MM.1S (cell line): ENCODE measurements around the gene SETD2.
A peak's percentile ranks its signal among the peaks of the same experiment; 100 is the strongest.

Experiments used
- DNase-seq: peaks from one replicate; pipeline ENCODE4 v3.0.0-alpha.2; 2015
- H2AFZ ChIP-seq: fragments of 300-600 bp; sonication (generic); 2 replicates; pipeline ENCODE4 v1.6.0; 2016; ENCODE audit warnings: antibody characterized with exemption, low read length
- H3F3A ChIP-seq: fragments of 300-600 bp; sonication (generic); 2 replicates; pipeline ENCODE4 v1.6.1; 2016; ENCODE audit warnings: mild to moderate bottlenecking, antibody characterized with exemption, low read length, moderate library complexity, mixed read lengths; ENCODE audit not compliant: insufficient read depth
- H3K27ac ChIP-seq: fragments of 300-600 bp; sonication (generic); 2 replicates; pipeline ENCODE4 v1.5.1; 2016; ENCODE audit warnings: mild to moderate bottlenecking, low read length
- H3K27me3 ChIP-seq: fragments of 300-600 bp; sonication (generic); replicated peaks from 2 replicates; pipeline ENCODE4 v1.6.0; 2016; ENCODE audit warnings: low read length; ENCODE audit not compliant: insufficient read depth
- H3K36me3 ChIP-seq: fragments of 300-600 bp; sonication (generic); replicated peaks from 2 replicates; pipeline ENCODE4 v1.6.1; 2016; ENCODE audit warnings: mild to moderate bottlenecking, low read length, mixed read lengths; ENCODE audit not compliant: insufficient read depth
- H3K4me1 ChIP-seq: fragments of 300-600 bp; sonication (generic); 2 replicates; pipeline ENCODE4 v1.6.1; 2016; ENCODE audit warnings: low read length, mixed read lengths
- H3K4me2 ChIP-seq: fragments of 300-600 bp; sonication (generic); 2 replicates; pipeline ENCODE4 v1.6.0; 2016; ENCODE audit warnings: low read depth, low read length
- H3K4me3 ChIP-seq: fragments of 300-600 bp; sonication (generic); 2 replicates; pipeline ENCODE4 v1.5.1; 2016; ENCODE audit warnings: low read length, mixed read lengths
- H3K79me2 ChIP-seq: fragments of 300-600 bp; sonication (generic); 2 replicates; pipeline ENCODE4 v1.6.1; 2016; ENCODE audit warnings: mixed run types, low read length, mixed read lengths
- H3K9ac ChIP-seq: fragments of 300-600 bp; sonication (generic); 2 replicates; pipeline ENCODE4 v1.6.1; 2016; ENCODE audit warnings: low read length, mixed read lengths
- H3K9me2 ChIP-seq: fragments of 300-600 bp; sonication (generic); replicated peaks from 2 replicates; pipeline ENCODE4 v1.6.1; 2016; ENCODE audit warnings: mild to moderate bottlenecking, low read length, mixed read lengths; ENCODE audit not compliant: insufficient read depth
- H3K9me3 ChIP-seq: fragments of 300-600 bp; sonication (generic); replicated peaks from 2 replicates; pipeline ENCODE4 v1.6.1; 2016; ENCODE audit warnings: mild to moderate bottlenecking, low read length, mixed read lengths; ENCODE audit not compliant: insufficient read depth
- H4K20me1 ChIP-seq: fragments of 300-600 bp; sonication (generic); 2 replicates; pipeline ENCODE4 v1.6.1; 2016; ENCODE audit warnings: mild to moderate bottlenecking, low read length, moderate library complexity, mixed read lengths; ENCODE audit not compliant: insufficient read depth
- CTCF ChIP-seq: fragments of 300-600 bp; sonication (generic); IDR thresholded peaks from 2 replicates; pipeline ENCODE4 v1.5.1; 2016; ENCODE audit warnings: antibody characterized with exemption, low read length, mixed read lengths
- EZH2 ChIP-seq: fragments of 300-600 bp; sonication (generic); optimal IDR thresholded peaks from 2 replicates; pipeline ENCODE3; 2017; ENCODE audit warnings: low read depth, mild to moderate bottlenecking, antibody characterized with exemption, low read length, mixed read lengths
- EZH2phosphoT487 ChIP-seq: fragments of 300-600 bp; sonication (generic); IDR thresholded peaks from 2 replicates; pipeline ENCODE4 v1.6.1; 2018; ENCODE audit warnings: antibody characterized with exemption, low read length

Gene SETD2

GRCh38 chr3:46989146-46989810 lies 174.6 kb downstream of the SETD2 start:
- no peaks in the 10 kb centered on the region for H3K36me3 ChIP-seq
- H3K4me3 ChIP-seq = no peak overlapping the region
- no peak overlapping the region for H3K27ac ChIP-seq
- H3K9me3 ChIP-seq = no peaks in the 10 kb centered on the region
- H3K27me3 ChIP-seq = no peaks in the 10 kb centered on the region
- H3K79me2 ChIP-seq = peaks cover 58% of the 10 kb centered on the region
- peak overlapping the region; percentile 73; the same call in 1 of the 2 replicates for H3K4me2 ChIP-seq
- no peak overlapping the region for H3K9ac ChIP-seq
- H3K4me1 ChIP-seq = peaks cover 37% of the 10 kb centered on the region
- TF ChIP-seq EZH2 (no peak), CTCF (no peak), EZH2phosphoT487 (no peak)
- no peak overlapping the region for H2AFZ ChIP-seq
- no peak for DNase-seq
- no peaks in the 10 kb centered on the region for H4K20me1 ChIP-seq
- H3F3A ChIP-seq = peaks cover 12% of the 10 kb centered on the region
- H3K9me2 ChIP-seq = no peaks in the 10 kb centered on the region

GRCh38 chr3:46988616-46989015 lies 175.3 kb downstream of the SETD2 start:
- Histone ChIP-seq H3K4me3 (peak overlapping the region; percentile 66), H3K4me2 (peak overlapping the region; percentile 73), H3K27me3 (no peaks in the 10 kb centered on the region), H3K79me2 (peaks cover 62% of the 10 kb centered on the region), H3K9ac (peak overlapping the region; percentile 61; the same call in 1 of the 2 replicates), H3K9me3 (no peaks in the 10 kb centered on the region), H3K9me2 (no peaks in the 10 kb centered on the region), H3K4me1 (peaks cover 37% of the 10 kb centered on the region), H3K36me3 (no peaks in the 10 kb centered on the region), H3F3A (peaks cover 12% of the 10 kb centered on the region), H4K20me1 (no peaks in the 10 kb centered on the region), H2AFZ (no peak overlapping the region), H3K27ac (peak overlapping the region; percentile 76; the same call in 1 of the 2 replicates)
- no peak for DNase-seq
- TF ChIP-seq EZH2phosphoT487 (no peak), EZH2 (no peak), CTCF (no peak)

- peak overlapping the region; percentile 66 for H3K4me3 ChIP-seq
- H3K9me3 ChIP-seq = no peaks in the 10 kb centered on the region
- no peak for TF ChIP-seq EZH2
- no peak for TF ChIP-seq CTCF
- H3F3A ChIP-seq = peaks cover 12% of the 10 kb centered on the region
- H4K20me1 ChIP-seq = no peaks in the 10 kb centered on the region
- peak overlapping the region; percentile 61 for H3K9ac ChIP-seq
- H3K4me1 ChIP-seq = peaks cover 37% of the 10 kb centered on the region
- H3K79me2 ChIP-seq = peaks cover 68% of the 10 kb centered on the region
- H3K4me2 ChIP-seq = peak overlapping the region; percentile 73
- peak overlapping the region; percentile 76 for H3K27ac ChIP-seq
- peak; percentile 94 for DNase-seq
- H3K27me3 ChIP-seq = no peaks in the 10 kb centered on the region
- H3K9me2 ChIP-seq = no peaks in the 10 kb centered on the region
- H2AFZ ChIP-seq = peak overlapping the region; percentile 76
- H3K36me3 ChIP-seq = no peaks in the 10 kb centered on the region
These were observed 176.0 kb downstream of the SETD2 start for GRCh38 chr3:46987743-46988401.
